Stimulated activated CD8-positive, alpha-beta memory T cell treated with anti-CD3 and anti-CD28 coated beads, Interleukin-12 subunit alpha, Interleukin-12 subunit beta, amount 100 ng/mL, for 24 hours (primary cell): ENCODE results near the gene OGDH.

ENCODE experiments used
- DNase-seq: peaks from one replicate; pipeline ENCODE4 v3.0.0-alpha.2; 2020; ENCODE audit errors: extremely low read depth

OGDH gene

GRCh38 chr7:44618045-44618444 lies 11.6 kb downstream of the OGDH start:
- no peak for DNase-seq

- DNase-seq = no peak
These were observed 12.3 kb downstream of the OGDH start for GRCh38 chr7:44618753-44619152.

GRCh38 chr7:44621034-44621749 lies 14.8 kb downstream of the OGDH start:
- no peak for DNase-seq

GRCh38 chr7:44621750-44622103 lies 15.3 kb downstream of the OGDH start:
- DNase-seq = no peak

- DNase-seq = no peak
These were observed 16.1 kb downstream of the OGDH start for GRCh38 chr7:44622342-44623151.

GRCh38 chr7:44624318-44624717 lies 17.9 kb downstream of the OGDH start:
- no peak for DNase-seq

- DNase-seq = no peak
These were observed 19.4 kb downstream of the OGDH start for GRCh38 chr7:44625526-44626471.

- no peak for DNase-seq
These were observed 20.2 kb downstream of the OGDH start for GRCh38 chr7:44626620-44627019.

GRCh38 chr7:44629829-44630522 lies 23.5 kb downstream of the OGDH start:
- DNase-seq = no peak

- DNase-seq = no peak
These were observed 24.5 kb downstream of the OGDH start for GRCh38 chr7:44630792-44631457.

- no peak for DNase-seq
These were observed 25.2 kb downstream of the OGDH start for GRCh38 chr7:44631458-44632115.

GRCh38 chr7:44632196-44632595 lies 25.8 kb downstream of the OGDH start:
- no peak for DNase-seq

- no peak for DNase-seq
These were observed 27.1 kb downstream of the OGDH start for GRCh38 chr7:44633254-44634186.

- DNase-seq = no peak
These were observed 27.9 kb downstream of the OGDH start for GRCh38 chr7:44634187-44634838.

GRCh38 chr7:44634839-44635591 lies 28.6 kb downstream of the OGDH start:
- no peak for DNase-seq

- no peak for DNase-seq
These were observed 29.7 kb downstream of the OGDH start for GRCh38 chr7:44636041-44636584.

GRCh38 chr7:44636926-44637325 lies 30.5 kb downstream of the OGDH start:
- no peak for DNase-seq
